HCT116 (cell line): Measurements from ENCODE around the gene SENP6. TPM values are rescaled to one million over a fixed set of nuclear protein-coding genes. Genes with fewer than 3 reads are reported as not detected.

Experiments
- ATAC-seq: fragments of 200-7000 bp; cut with Tn5 transposase; 2 replicates; pipeline ENCODE4 v1.9.1; 2020; ENCODE audit warnings: mild to moderate bottlenecking, moderate library complexity
- BruUV-seq: library from RNA; stranded (reverse); fragments of 400-500 nt; replicated peaks from 2 replicates; lab custom pipeline; 2021; lab: Mats Ljungman, UMichigan
- CTCF ChIA-PET: fragments of 300-600 bp; sonication (Branson Sonifier 250); formaldehyde crosslinking; loops from one replicate; lab custom pipeline; 2021; ENCODE audit warnings: antibody characterized with exemption; lab: Charles Lee
- POLR2A ChIA-PET: fragments of 300-600, 350-600 bp; sonication (Branson Sonifier 250); formaldehyde crosslinking; loops from one replicate; lab custom pipeline; 2021; ENCODE audit warnings: antibody characterized with exemption; lab: Charles Lee
- RAD21 ChIA-PET, 2 experiments: fragments of 300-600 bp; sonication (Branson Sonifier 250); formaldehyde crosslinking; loops; one replicate each; lab custom pipeline; 2023; ENCODE audit warnings: low total read pairs in 2 of 2; ENCODE audit not compliant: uncharacterized antibody in 2 of 2, unreplicated experiment in 2 of 2, low non-redundant PET in 1 of 2; lab: Charles Lee
- DNase-seq: peaks from one replicate; pipeline ENCODE4 v3.0.0-alpha.2; 2010; ENCODE audit warnings: low read depth, low spot score
- H2AFZ ChIP-seq: fragments of 200-600 bp; shearing (Covaris generic), sonication (generic); 2 replicates; pipeline ENCODE4 v1.6.1; 2017; ENCODE audit warnings: low read depth, mixed run types, mixed read lengths, antibody characterized with exemption, low read length; ENCODE audit not compliant: poor library complexity, severe bottlenecking
- H3K27ac ChIP-seq: 2 replicates; pipeline ENCODE4 v1.5.1; 2012; ENCODE audit warnings: low read depth, low read length
- H3K27me3 ChIP-seq: fragments of 200-600 bp; sonication (generic); 2 replicates; pipeline ENCODE4 v1.6.1; 2016; ENCODE audit warnings: mixed run types, low read length, mixed read lengths; ENCODE audit not compliant: insufficient read depth
- H3K36me3 ChIP-seq, 2 experiments: fragments of 200-500 bp in 1 of 2; fragments of 200-600 bp in 1 of 2; sonication (Bioruptor generic) in 1 of 2; sonication (generic) in 1 of 2; 2 replicates each; pipeline versions ENCODE4 v1.5.1 to v1.6.1; 2014 to 2016; ENCODE audit warnings: low read length in 2 of 2, inconsistent platforms in 1 of 2, mixed read lengths in 1 of 2, mixed run types in 1 of 2; ENCODE audit not compliant: insufficient read depth in 2 of 2, control insufficient read depth in 1 of 2
- H3K4me1 ChIP-seq, 2 experiments: fragments of 200-600 bp in 1 of 2; sonication (generic) in 1 of 2; 2 replicates each; pipeline versions ENCODE4 v1.5.1 to v1.6.1; 2012 to 2017; ENCODE audit warnings: low read length in 2 of 2, inconsistent platforms in 1 of 2, mild to moderate bottlenecking in 1 of 2, mixed read lengths in 1 of 2, mixed run types in 1 of 2, moderate library complexity in 1 of 2; ENCODE audit not compliant: insufficient read depth in 2 of 2, control insufficient read depth in 1 of 2
- H3K4me2 ChIP-seq: fragments of 200-600 bp; sonication (generic); 2 replicates; pipeline ENCODE4 v1.6.1; 2017; ENCODE audit warnings: mixed run types, low read length, mixed read lengths
- H3K4me3 ChIP-seq, 2 experiments: fragments of 200-600 bp in 1 of 2; sonication (generic) in 1 of 2; replicated peaks in 1 of 2; 2 replicates each; pipeline ENCODE4 v1.5.1; 2011 to 2016; ENCODE audit warnings: low read length in 2 of 2, control low read depth in 1 of 2, low read depth in 1 of 2, mild to moderate bottlenecking in 1 of 2, mixed read lengths in 1 of 2, mixed run types in 1 of 2
- H3K79me2 ChIP-seq: fragments of 200-600 bp; sonication (generic); 2 replicates; pipeline ENCODE4 v1.6.1; 2017; ENCODE audit warnings: mild to moderate bottlenecking, mixed run types, low read length, moderate library complexity, mixed read lengths; ENCODE audit not compliant: insufficient read depth
- H3K9ac ChIP-seq: fragments of 200-600 bp; sonication (generic); 2 replicates; pipeline ENCODE4 v1.6.1; 2016; ENCODE audit warnings: low read length, mixed read lengths
- H3K9me2 ChIP-seq: fragments of 200-600 bp; sonication (generic), shearing (Covaris generic); 2 replicates; pipeline ENCODE4 v1.6.1; 2017; ENCODE audit warnings: mixed run types, mild to moderate bottlenecking, moderate library complexity; ENCODE audit not compliant: insufficient read depth
- H3K9me3 ChIP-seq, 2 experiments: fragments of 200-500 bp in 1 of 2; fragments of 200-600 bp in 1 of 2; sonication (Bioruptor generic) in 1 of 2; sonication (generic) in 1 of 2; 2 replicates each; pipeline ENCODE4 v1.6.1; 2014 to 2017; ENCODE audit warnings: low read length in 2 of 2, mixed read lengths in 2 of 2, inconsistent platforms in 1 of 2, low read depth in 1 of 2, mild to moderate bottlenecking in 1 of 2, mixed run types in 1 of 2, moderate library complexity in 1 of 2; ENCODE audit not compliant: control insufficient read depth in 1 of 2, insufficient read depth in 1 of 2
- H4K20me1 ChIP-seq: fragments of 200-600 bp; sonication (generic), shearing (Covaris generic); 2 replicates; pipeline ENCODE4 v1.6.1; 2017; ENCODE audit warnings: mixed run types, mild to moderate bottlenecking, moderate library complexity; ENCODE audit not compliant: insufficient read depth
- CBX3 ChIP-seq: IDR thresholded peaks from 2 replicates; pipeline ENCODE4 v1.6.1; 2012; ENCODE audit warnings: low read depth
- CEBPB ChIP-seq: IDR thresholded peaks from 2 replicates; pipeline ENCODE4 v1.6.1; 2012; ENCODE audit warnings: low read depth
- EGR1 ChIP-seq: IDR thresholded peaks from 2 replicates; pipeline ENCODE4 v1.6.1; 2012; ENCODE audit warnings: low read depth
- EZH2 ChIP-seq: fragments of 200-600 bp; sonication (generic); IDR thresholded peaks from 2 replicates; pipeline ENCODE4 v1.6.1; 2017; ENCODE audit warnings: antibody characterized with exemption, mixed run types
- EZH2phosphoT487 ChIP-seq: fragments of 200-600 bp; IDR thresholded peaks from 2 replicates; pipeline ENCODE4 v1.6.1; 2018; ENCODE audit warnings: antibody characterized with exemption, borderline replicate concordance
- FOSL1 ChIP-seq: IDR thresholded peaks from 2 replicates; pipeline ENCODE4 v1.6.1; 2012; ENCODE audit warnings: low read depth
- JUND ChIP-seq: IDR thresholded peaks from 2 replicates; pipeline ENCODE4 v1.6.1; 2012
- POLR2AphosphoS5 ChIP-seq: IDR thresholded peaks from 2 replicates; pipeline ENCODE4 v1.6.1; 2011; ENCODE audit warnings: mild to moderate bottlenecking, low read depth, low read length, moderate library complexity
- REST ChIP-seq: IDR thresholded peaks from 2 replicates; pipeline ENCODE4 v1.6.1; 2012; ENCODE audit warnings: low read depth
- SIN3A ChIP-seq: IDR thresholded peaks from 2 replicates; pipeline ENCODE4 v1.6.1; 2012; ENCODE audit warnings: low read depth
- SP1 ChIP-seq: IDR thresholded peaks from 2 replicates; pipeline ENCODE4 v1.6.1; 2012; ENCODE audit warnings: low read depth
- TCF7L2 ChIP-seq: IDR thresholded peaks from 2 replicates; pipeline ENCODE4 v1.7.0; 2011; ENCODE audit warnings: borderline replicate concordance, inconsistent platforms; ENCODE audit not compliant: insufficient read depth, insufficient read length; ENCODE audit errors: extremely low read depth
- YY1 ChIP-seq: IDR thresholded peaks from 2 replicates; pipeline ENCODE4 v1.6.1; 2011; ENCODE audit warnings: low read length, low read depth, moderate library complexity, mild to moderate bottlenecking; ENCODE audit not compliant: insufficient replicate concordance; ENCODE audit errors: extremely low read depth
- ZFX ChIP-seq: fragments of 450-650 bp; IDR thresholded peaks from 2 replicates; pipeline ENCODE4 v1.6.1; 2017
- ZNF274 ChIP-seq: fragments of 200-500 bp; sonication (Bioruptor generic); IDR thresholded peaks from 2 replicates; pipeline ENCODE4 v1.6.1; 2014; ENCODE audit warnings: mild to moderate bottlenecking, low read depth, low read length, inconsistent platforms
- intact Hi-C: fragments of 100-400 bp; cut with micrococcal nuclease; formaldehyde crosslinking; loops from 2 replicates; pipeline ENCODE4 v1.10.0; 2022
- total RNA-seq: library from RNA; stranded (reverse); gene quantifications from one replicate; pipeline ENCODE4 v1.2.1, GENCODE V29; 2021; ENCODE audit not compliant: unreplicated experiment
- TF ChIP-seq, protein P1 (sequence below): IDR thresholded peaks from 2 replicates; pipeline ENCODE4 v1.6.1; 2011; ENCODE audit warnings: mild to moderate bottlenecking, low read length, moderate library complexity; ENCODE audit not compliant: insufficient replicate concordance; ENCODE audit errors: extremely low read depth
- TF ChIP-seq, protein P2 (sequence below), 3 experiments: fragments of 200-600 bp in 1 of 3; sonication (generic) in 1 of 3; IDR thresholded peaks in 2 of 3; conservative IDR thresholded peaks in 1 of 3; 2 replicates each; pipeline ENCODE4 v1.5.1; 2012 to 2017; ENCODE audit warnings: low read depth in 2 of 3, low read length in 2 of 3, antibody characterized with exemption in 1 of 3, borderline replicate concordance in 1 of 3, control low read depth in 1 of 3, mild to moderate bottlenecking in 1 of 3, mixed read lengths in 1 of 3, mixed run types in 1 of 3, moderate library complexity in 1 of 3; ENCODE audit not compliant: insufficient read depth in 1 of 3

The SENP6 gene
- total RNA-seq, 1 experiment from 2014 or later: 78.1 TPM

GRCh38 chr6:75611011-75611701 is 9.5 kb downstream of the SENP6 start:
- ChIA-PET POLR2A (no interaction called here), RAD21 (no interaction called here)
- TF ChIP-seq REST (no peak), CEBPB (no peak), EZH2 (no peak), CBX3 (no peak), EZH2phosphoT487 (no peak), TCF7L2 (no peak), ZFX (no peak), SP1 (no peak), YY1 (no peak), POLR2AphosphoS5 (no peak), SIN3A (no peak), EGR1 (no peak), FOSL1 (no peak), ZNF274 (no peak), JUND (no peak)
- TF ChIP-seq, protein P1, sequence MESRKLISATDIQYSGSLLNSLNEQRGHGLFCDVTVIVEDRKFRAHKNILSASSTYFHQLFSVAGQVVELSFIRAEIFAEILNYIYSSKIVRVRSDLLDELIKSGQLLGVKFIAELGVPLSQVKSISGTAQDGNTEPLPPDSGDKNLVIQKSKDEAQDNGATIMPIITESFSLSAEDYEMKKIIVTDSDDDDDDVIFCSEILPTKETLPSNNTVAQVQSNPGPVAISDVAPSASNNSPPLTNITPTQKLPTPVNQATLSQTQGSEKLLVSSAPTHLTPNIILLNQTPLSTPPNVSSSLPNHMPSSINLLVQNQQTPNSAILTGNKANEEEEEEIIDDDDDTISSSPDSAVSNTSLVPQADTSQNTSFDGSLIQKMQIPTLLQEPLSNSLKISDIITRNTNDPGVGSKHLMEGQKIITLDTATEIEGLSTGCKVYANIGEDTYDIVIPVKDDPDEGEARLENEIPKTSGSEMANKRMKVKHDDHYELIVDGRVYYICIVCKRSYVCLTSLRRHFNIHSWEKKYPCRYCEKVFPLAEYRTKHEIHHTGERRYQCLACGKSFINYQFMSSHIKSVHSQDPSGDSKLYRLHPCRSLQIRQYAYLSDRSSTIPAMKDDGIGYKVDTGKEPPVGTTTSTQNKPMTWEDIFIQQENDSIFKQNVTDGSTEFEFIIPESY: no peak
- TF ChIP-seq, protein P2, sequence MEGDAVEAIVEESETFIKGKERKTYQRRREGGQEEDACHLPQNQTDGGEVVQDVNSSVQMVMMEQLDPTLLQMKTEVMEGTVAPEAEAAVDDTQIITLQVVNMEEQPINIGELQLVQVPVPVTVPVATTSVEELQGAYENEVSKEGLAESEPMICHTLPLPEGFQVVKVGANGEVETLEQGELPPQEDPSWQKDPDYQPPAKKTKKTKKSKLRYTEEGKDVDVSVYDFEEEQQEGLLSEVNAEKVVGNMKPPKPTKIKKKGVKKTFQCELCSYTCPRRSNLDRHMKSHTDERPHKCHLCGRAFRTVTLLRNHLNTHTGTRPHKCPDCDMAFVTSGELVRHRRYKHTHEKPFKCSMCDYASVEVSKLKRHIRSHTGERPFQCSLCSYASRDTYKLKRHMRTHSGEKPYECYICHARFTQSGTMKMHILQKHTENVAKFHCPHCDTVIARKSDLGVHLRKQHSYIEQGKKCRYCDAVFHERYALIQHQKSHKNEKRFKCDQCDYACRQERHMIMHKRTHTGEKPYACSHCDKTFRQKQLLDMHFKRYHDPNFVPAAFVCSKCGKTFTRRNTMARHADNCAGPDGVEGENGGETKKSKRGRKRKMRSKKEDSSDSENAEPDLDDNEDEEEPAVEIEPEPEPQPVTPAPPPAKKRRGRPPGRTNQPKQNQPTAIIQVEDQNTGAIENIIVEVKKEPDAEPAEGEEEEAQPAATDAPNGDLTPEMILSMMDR (IDR thresholded peaks at IDR 0.05 in 2 of 3, conservative IDR thresholded peaks at IDR 0.05 in 1 of 3; ENCODE audit: borderline replicate concordance in 1 of 3, insufficient read depth in 1 of 3, low read depth in 2 of 3, low read length in 2 of 3): no peak
- TF ChIP-seq, all 23 proteins: peak for 0

More at GRCh38 chr6:75611011-75611701, 9.5 kb downstream of the SENP6 start:
- Histone ChIP-seq H3K4me2 (no peak overlapping the region), H3K36me3 (no peaks in the 10 kb centered on the region), H4K20me1 (peaks cover 11% of the 10 kb centered on the region; the same call in 1 of the 2 replicates), H3K4me3 (no peak overlapping the region), H3K4me1 (peaks cover 16 to 34% of the 10 kb centered on the region in 2 experiments), H3K9ac (no peak overlapping the region), H3K79me2 (peaks cover 100% of the 10 kb centered on the region), H3K27ac (no peak overlapping the region), H3K9me2 (no peaks in the 10 kb centered on the region), H3K27me3 (no peaks in the 10 kb centered on the region), H3K9me3 (no peaks in the 10 kb centered on the region), H2AFZ (no peak overlapping the region)
- intact Hi-C loops: no loop called here
- no TSS peak for BruUV-seq
- no peak for DNase-seq
- CTCF ChIA-PET: no interaction called here
- no peak for ATAC-seq
